ENCODE measurements around the gene FRMD4A.

- TF ChIP-seq CTCF (conservative IDR thresholded peaks at IDR 0.05) (no peak), EZH2 (IDR thresholded peaks at IDR 0.05; ENCODE audit: low read depth) (no peak)
These were observed 486.1 kb downstream of the FRMD4A start for GRCh38 chr10:13844651-13845050.
